Measurements from ENCODE around the gene KCNG3. TPM values are rescaled to one million over a fixed set of nuclear protein-coding genes. Genes with fewer than 3 reads are reported as not detected.

The KCNG3 gene
- total RNA-seq, 6 donors from 2014 or later, result 0.91 to 10.3 (median 3.8) TPM

DNA sequence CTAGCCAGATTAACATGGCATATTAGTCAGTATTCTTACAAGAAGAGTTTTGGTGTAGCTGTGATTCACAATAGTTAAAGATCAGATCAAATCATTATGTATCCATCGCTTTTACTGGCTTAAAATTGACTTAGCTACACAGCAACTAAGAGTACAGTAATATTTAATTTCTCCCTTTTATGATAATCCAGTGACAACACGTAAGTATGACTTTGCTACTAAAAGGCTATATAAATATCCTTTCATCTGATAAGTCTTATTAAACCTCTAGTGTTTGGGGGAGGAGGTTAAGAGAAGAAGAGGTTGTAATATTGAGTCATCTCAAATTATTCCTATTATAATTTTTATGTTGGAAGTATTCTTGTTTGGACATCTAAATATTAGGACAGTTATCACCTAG is 51.0 kb downstream of the KCNG3 start:
- Histone ChIP-seq H3K27ac (no peak overlapping the region), H3K27me3 (no peaks in the 10 kb centered on the region), H3K36me3 (no peaks in the 10 kb centered on the region), H3K9me3 (no peaks in the 10 kb centered on the region), H3K4me1 (peaks cover 0 to 7% (median 2%) of the 10 kb centered on the region in 4 donors), H3K4me3 (no peak overlapping the region)
- ATAC-seq (ENCODE audit: low FRiP score in 2 of 2) (no peak), DNase-seq (no peak)
- TF ChIP-seq EP300 (IDR thresholded peaks at IDR 0.05) (no peak), POLR2AphosphoS5 (IDR thresholded peaks at IDR 0.05) (no peak), POLR2A (IDR thresholded peaks at IDR 0.05) (no peak)
- TF ChIP-seq, protein P1, sequence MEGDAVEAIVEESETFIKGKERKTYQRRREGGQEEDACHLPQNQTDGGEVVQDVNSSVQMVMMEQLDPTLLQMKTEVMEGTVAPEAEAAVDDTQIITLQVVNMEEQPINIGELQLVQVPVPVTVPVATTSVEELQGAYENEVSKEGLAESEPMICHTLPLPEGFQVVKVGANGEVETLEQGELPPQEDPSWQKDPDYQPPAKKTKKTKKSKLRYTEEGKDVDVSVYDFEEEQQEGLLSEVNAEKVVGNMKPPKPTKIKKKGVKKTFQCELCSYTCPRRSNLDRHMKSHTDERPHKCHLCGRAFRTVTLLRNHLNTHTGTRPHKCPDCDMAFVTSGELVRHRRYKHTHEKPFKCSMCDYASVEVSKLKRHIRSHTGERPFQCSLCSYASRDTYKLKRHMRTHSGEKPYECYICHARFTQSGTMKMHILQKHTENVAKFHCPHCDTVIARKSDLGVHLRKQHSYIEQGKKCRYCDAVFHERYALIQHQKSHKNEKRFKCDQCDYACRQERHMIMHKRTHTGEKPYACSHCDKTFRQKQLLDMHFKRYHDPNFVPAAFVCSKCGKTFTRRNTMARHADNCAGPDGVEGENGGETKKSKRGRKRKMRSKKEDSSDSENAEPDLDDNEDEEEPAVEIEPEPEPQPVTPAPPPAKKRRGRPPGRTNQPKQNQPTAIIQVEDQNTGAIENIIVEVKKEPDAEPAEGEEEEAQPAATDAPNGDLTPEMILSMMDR (IDR thresholded peaks at IDR 0.05), result no peak
- 76 to 92% methylated on average over 2 of the region's 2 CpGs for WGBS, 2 donors

DNA sequence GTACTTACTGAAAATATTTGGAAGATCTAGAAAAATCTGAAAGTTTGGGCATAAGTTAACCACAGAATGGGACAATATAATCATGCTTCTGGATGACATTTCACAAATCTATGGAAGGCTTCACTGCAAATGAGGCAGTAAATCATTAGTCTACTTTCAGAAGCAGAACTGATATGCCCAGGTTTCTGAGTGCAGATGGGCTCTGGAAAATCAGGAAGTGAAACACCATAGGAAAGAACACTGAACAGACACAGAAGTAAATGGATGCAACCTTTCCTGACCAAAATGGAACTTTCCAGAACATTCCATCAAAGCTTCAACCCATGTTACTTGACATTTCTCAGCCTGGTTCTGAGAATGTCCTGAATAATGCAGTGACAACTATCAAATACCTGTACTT is 55.1 kb downstream of the KCNG3 start:
- no peaks in the 10 kb centered on the region for H3K27me3 ChIP-seq
- H3K27ac ChIP-seq, result no peak overlapping the region
- no peaks in the 10 kb centered on the region for H3K9me3 ChIP-seq
- no peak overlapping the region for H3K4me3 ChIP-seq
- no peak for ATAC-seq (ENCODE audit: low FRiP score in 2 of 2)
- H3K4me1 ChIP-seq, result no peaks in the 10 kb centered on the region
- no peaks in the 10 kb centered on the region for H3K36me3 ChIP-seq
- DNase-seq, result no peak
- TF ChIP-seq, protein P1 (IDR thresholded peaks at IDR 0.05), result no peak
- no peak for TF ChIP-seq POLR2AphosphoS5 (IDR thresholded peaks at IDR 0.05)
- no peak for TF ChIP-seq POLR2A (IDR thresholded peaks at IDR 0.05)
- no peak for TF ChIP-seq EP300 (IDR thresholded peaks at IDR 0.05)

DNA sequence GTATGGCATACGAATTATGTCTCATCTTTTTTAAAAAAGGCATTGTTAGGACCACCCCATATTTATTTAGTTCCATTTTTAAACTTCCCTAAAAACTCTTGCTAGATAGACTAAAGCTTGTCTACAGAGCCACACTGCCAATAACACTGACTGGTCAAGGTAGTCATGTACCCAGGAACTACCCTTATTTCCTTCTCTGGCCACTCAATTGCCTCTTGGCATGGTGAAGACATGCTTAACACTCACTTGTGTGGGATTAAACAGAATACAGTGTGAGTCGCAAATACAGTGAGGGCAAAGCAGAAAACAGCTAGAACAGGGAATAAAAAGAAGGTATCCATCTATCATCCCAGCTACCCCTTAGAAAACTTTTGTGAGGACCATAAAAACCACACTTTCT is 57.4 kb downstream of the KCNG3 start:
- DNase-seq (peak in 1 of 2 donors; percentile 26), ATAC-seq (ENCODE audit: low FRiP score in 2 of 2) (no peak)
- H3K27ac ChIP-seq, result no peak overlapping the region
- H3K27me3 ChIP-seq, result no peaks in the 10 kb centered on the region
- WGBS, 2 donors, result 70 to 71% methylated on average over 2 of the region's 2 CpGs
- no peaks in the 10 kb centered on the region for H3K4me1 ChIP-seq
- H3K9me3 ChIP-seq, result no peaks in the 10 kb centered on the region
- TF ChIP-seq POLR2AphosphoS5 (IDR thresholded peaks at IDR 0.05) (no peak), EP300 (IDR thresholded peaks at IDR 0.05) (no peak), POLR2A (IDR thresholded peaks at IDR 0.05) (no peak)
- TF ChIP-seq, protein P1 (IDR thresholded peaks at IDR 0.05), result no peak
- no peak overlapping the region for H3K4me3 ChIP-seq
- no peaks in the 10 kb centered on the region for H3K36me3 ChIP-seq

DNA sequence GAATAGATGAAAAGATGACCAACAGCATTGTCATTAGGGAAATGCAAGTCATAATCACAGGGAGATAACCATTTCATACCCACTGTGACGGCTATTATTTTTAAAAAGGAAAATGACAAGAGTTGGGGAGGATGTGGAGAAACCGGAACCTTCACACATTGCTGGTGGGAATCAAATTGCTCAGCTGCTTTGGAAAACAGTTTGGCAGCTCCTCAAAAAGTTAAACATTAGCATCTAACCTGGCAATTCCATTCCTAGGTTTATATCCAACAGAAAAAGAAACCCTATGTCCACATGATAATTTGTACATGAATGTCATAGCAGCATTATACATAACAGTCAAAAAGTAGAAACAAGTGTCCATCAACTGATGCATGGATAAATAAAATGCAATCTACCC is 58.2 kb downstream of the KCNG3 start:
- TF ChIP-seq, protein P1 (IDR thresholded peaks at IDR 0.05), result no peak
- TF ChIP-seq POLR2A (IDR thresholded peaks at IDR 0.05) (no peak), POLR2AphosphoS5 (IDR thresholded peaks at IDR 0.05) (no peak), EP300 (IDR thresholded peaks at IDR 0.05) (no peak)
- Histone ChIP-seq H3K4me1 (no peaks in the 10 kb centered on the region), H3K27me3 (no peaks in the 10 kb centered on the region), H3K9me3 (no peaks in the 10 kb centered on the region), H3K27ac (no peak overlapping the region), H3K36me3 (no peaks in the 10 kb centered on the region), H3K4me3 (no peak overlapping the region)
- ATAC-seq (ENCODE audit: low FRiP score in 2 of 2), result no peak
- 49 to 80% methylated on average over 2 of the region's 2 CpGs for WGBS, 2 donors
- DNase-seq, result no peak

DNA sequence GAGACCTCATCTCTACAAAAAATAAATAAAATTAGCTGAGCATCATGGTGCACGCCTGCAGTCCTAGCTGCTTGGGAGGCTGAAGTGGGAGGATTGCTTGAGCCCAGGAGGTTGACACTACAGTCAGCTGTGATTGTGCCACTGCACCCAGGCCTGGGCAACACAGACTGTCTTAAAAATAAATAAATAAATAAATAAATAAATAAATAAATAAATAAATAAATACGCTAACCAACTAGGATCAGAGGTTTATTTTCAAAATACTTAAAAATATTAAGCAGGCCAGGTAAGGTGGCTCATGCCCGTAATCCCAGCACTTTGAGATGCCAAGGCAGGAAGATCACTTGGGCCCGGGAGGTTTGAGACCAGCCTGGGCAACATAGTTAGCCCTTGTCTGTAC is 63.6 kb downstream of the KCNG3 start:
- no peak overlapping the region for H3K4me3 ChIP-seq
- H3K27ac ChIP-seq, result no peak overlapping the region
- H3K36me3 ChIP-seq, result no peaks in the 10 kb centered on the region
- TF ChIP-seq, protein P1 (IDR thresholded peaks at IDR 0.05), result no peak
- no peak for TF ChIP-seq POLR2A (IDR thresholded peaks at IDR 0.05)
- TF ChIP-seq EP300 (IDR thresholded peaks at IDR 0.05), result no peak
- TF ChIP-seq POLR2AphosphoS5 (IDR thresholded peaks at IDR 0.05), result no peak
- H3K27me3 ChIP-seq, result no peaks in the 10 kb centered on the region
- DNase-seq (no peak), ATAC-seq (ENCODE audit: low FRiP score in 2 of 2) (no peak)
- H3K4me1 ChIP-seq, result no peaks in the 10 kb centered on the region
- no peaks in the 10 kb centered on the region for H3K9me3 ChIP-seq
- whole genome bisulfite sequencing, 2 donors, result 94 to 96% methylated on average over 4 of the region's 4 CpGs
